Measurements from ENCODE around the gene ASCL2. TPM values are rescaled to one million over a fixed set of nuclear protein-coding genes. Genes with fewer than 3 reads are reported as not detected.

ASCL2 gene
- total RNA-seq, 2 donors from 2014 or later = 0.18 TPM; not detected in 1

GRCh38 chr11:2280208-2280607, 9.8 kb upstream of the ASCL2 start:
- no peak for ATAC-seq
- Mint-ChIP-seq H3K4me3 (no peak overlapping the region), H3K27me3 (peaks cover 25% of the 10 kb centered on the region), H3K27ac (no peak overlapping the region), H3K4me1 (peaks cover 2% of the 10 kb centered on the region), H3K36me3 (ENCODE audit: low read depth) (peaks cover 2% of the 10 kb centered on the region)
- DNase-seq = no peak
- peaks cover 5% of the 10 kb centered on the region for H3K9me3 ChIP-seq (ENCODE audit: control insufficient read depth, low read length, poor library complexity, severe bottlenecking)

DNA sequence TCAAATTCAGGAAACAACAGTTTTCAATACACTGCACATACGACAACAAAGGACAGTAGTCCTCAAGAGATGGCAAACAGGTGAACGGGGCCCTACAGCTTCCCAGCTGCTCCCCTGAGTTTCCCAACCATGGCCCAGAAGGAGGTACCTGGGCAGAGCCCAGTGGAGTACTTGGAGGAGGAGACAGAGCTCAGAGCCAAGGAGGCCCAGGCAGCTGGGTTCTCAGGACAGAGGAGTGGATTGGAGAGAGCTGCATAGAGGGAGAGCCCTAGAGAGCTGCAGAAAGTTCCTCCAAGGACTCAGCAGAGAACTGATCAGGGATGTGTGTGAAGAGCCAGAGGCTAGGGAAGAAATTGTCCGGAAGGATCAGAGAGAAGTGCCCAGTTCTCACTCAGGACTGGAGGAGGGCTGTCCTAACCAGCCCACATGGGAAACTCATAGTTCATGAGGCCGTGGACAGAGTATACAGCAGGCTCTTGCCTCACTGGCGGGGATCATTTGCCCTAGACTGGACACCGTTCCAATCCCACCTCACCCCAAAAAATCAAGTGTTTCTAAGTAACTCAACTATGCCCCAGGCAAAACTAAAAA, 7.6 kb upstream of the ASCL2 start:
- Mint-ChIP-seq H3K27me3 (peaks cover 37% of the 10 kb centered on the region), H3K4me3 (no peak overlapping the region), H3K36me3 (ENCODE audit: low read depth) (peaks cover 2% of the 10 kb centered on the region), H3K4me1 (peaks cover 2% of the 10 kb centered on the region), H3K27ac (no peak overlapping the region)
- DNase-seq = no peak
- no peak for ATAC-seq
- peaks cover 5% of the 10 kb centered on the region for H3K9me3 ChIP-seq (ENCODE audit: control insufficient read depth, low read length, poor library complexity, severe bottlenecking)

DNA sequence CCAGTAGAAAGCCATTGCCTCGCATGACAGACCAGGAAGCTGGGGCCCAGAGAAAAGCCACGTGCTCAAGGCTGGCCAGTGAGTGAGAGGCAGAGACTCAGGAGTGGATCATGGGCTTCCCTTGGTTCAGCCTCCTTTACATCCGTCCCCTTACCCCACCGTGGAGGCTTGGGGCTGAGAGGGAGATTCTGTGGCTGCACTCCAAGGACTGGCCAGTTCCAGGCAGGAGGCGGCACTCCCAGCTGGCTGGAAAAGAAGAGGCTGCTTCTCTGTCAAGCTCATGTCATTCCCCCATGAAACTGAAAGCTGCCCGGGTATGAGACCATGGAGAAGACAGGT, 6.6 kb upstream of the ASCL2 start:
- Mint-ChIP-seq H3K27me3 (peaks cover 44% of the 10 kb centered on the region), H3K36me3 (ENCODE audit: low read depth) (peaks cover 2% of the 10 kb centered on the region), H3K27ac (no peak overlapping the region), H3K4me1 (peaks cover 2% of the 10 kb centered on the region), H3K4me3 (no peak overlapping the region)
- no peak for ATAC-seq
- DNase-seq = no peak
- peaks cover 5% of the 10 kb centered on the region for H3K9me3 ChIP-seq (ENCODE audit: control insufficient read depth, low read length, poor library complexity, severe bottlenecking)

GRCh38 chr11:2276280-2277007, 6.1 kb upstream of the ASCL2 start:
- peak overlapping the region; percentile 12 for H3K4me3 Mint-ChIP-seq
- peaks cover 2% of the 10 kb centered on the region for H3K36me3 Mint-ChIP-seq (ENCODE audit: low read depth)
- peaks cover 2% of the 10 kb centered on the region for H3K4me1 Mint-ChIP-seq
- H3K9me3 ChIP-seq (ENCODE audit: control insufficient read depth, low read length, poor library complexity, severe bottlenecking) = peaks cover 5% of the 10 kb centered on the region
- ATAC-seq = no peak
- peaks cover 44% of the 10 kb centered on the region for H3K27me3 Mint-ChIP-seq
- DNase-seq = no peak
- H3K27ac Mint-ChIP-seq = no peak overlapping the region

DNA sequence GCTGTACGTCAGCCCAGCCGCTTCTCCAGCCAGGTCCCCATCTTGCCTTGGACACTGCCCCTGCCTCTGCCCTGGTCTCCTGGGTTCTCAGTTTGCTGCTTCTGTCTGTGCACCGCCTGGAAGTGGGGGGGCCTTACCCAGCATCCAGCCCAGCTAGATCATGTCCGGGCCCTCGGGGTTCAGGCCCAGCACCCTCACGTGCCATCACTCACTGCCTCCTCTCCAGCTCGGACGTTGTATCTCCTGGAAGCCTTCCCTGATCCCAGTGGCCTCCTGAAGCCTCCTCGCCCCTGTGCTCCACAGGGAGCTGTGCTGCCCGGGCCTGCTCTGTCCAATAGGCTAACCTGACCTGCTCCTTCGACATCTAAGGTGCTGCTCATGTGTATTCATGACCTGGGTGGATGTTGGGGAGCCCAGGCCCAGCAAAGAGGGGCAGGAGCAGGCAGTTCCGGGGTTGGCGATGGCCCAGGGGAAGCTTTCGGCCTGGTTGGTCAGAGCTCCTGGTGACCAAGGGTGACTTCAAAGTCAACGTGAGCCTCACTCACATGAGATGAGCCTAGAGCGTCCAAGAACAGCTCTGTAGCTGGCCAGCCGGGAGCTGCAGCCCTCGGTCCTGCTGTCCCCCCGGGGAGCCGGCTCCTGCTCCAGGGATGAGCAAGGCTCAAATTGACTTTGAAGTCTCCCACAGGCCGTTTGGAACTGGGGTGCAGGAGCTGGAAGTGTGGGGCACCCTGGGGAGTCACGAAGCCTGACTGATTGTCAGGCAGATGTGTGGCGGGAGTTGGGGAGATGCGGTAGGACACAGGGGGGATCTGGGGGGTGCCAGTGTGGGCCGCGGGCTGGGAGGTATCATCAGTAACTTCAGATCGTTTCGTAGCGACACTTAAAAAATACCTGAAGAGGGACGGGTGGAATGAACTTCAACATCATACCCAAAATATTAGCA, 5.2 kb upstream of the ASCL2 start:
- Mint-ChIP-seq H3K27ac (no peak overlapping the region), H3K36me3 (ENCODE audit: low read depth) (peaks cover 2% of the 10 kb centered on the region), H3K27me3 (peaks cover 44% of the 10 kb centered on the region), H3K4me1 (peaks cover 3% of the 10 kb centered on the region), H3K4me3 (no peak overlapping the region)
- no peak for ATAC-seq
- DNase-seq = no peak
- H3K9me3 ChIP-seq (ENCODE audit: control insufficient read depth, low read length, poor library complexity, severe bottlenecking) = peaks cover 5% of the 10 kb centered on the region

- Mint-ChIP-seq H3K4me3 (no peak overlapping the region), H3K4me1 (peaks cover 5% of the 10 kb centered on the region), H3K27me3 (peaks cover 44% of the 10 kb centered on the region), H3K36me3 (ENCODE audit: low read depth) (peaks cover 2% of the 10 kb centered on the region), H3K27ac (no peak overlapping the region)
- ATAC-seq = no peak
- H3K9me3 ChIP-seq (ENCODE audit: control insufficient read depth, low read length, poor library complexity, severe bottlenecking) = peaks cover 2% of the 10 kb centered on the region
- DNase-seq = no peak
Measured at GRCh38 chr11:2273771-2274170, 3.4 kb upstream of the ASCL2 start.

DNA sequence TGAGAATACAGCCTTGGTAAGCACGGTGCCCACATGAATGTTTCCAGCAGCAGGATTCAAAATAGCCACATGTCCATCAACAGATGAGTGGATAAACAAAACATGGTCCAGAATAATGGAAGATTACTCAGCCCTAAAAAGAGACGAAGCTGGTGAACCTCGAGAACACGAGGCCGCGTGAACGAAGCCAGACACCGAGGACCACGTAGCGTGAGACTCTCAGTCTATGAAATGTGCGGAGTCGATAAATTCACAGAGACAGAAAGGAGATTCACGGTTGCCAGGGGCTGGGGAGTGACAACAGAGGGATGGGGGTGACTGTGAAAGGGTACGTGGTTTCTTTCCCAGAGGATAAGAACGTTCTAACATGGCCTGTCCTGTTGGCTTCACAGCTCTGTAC, 2.9 kb upstream of the ASCL2 start:
- H3K36me3 Mint-ChIP-seq (ENCODE audit: low read depth) = peaks cover 2% of the 10 kb centered on the region
- no peaks in the 10 kb centered on the region for H3K9me3 ChIP-seq (ENCODE audit: control insufficient read depth, low read length, poor library complexity, severe bottlenecking)
- H3K4me3 Mint-ChIP-seq = no peak overlapping the region
- no peak for DNase-seq
- peaks cover 8% of the 10 kb centered on the region for H3K4me1 Mint-ChIP-seq
- H3K27me3 Mint-ChIP-seq = peaks cover 48% of the 10 kb centered on the region
- no peak for ATAC-seq
- H3K27ac Mint-ChIP-seq = no peak overlapping the region

DNA sequence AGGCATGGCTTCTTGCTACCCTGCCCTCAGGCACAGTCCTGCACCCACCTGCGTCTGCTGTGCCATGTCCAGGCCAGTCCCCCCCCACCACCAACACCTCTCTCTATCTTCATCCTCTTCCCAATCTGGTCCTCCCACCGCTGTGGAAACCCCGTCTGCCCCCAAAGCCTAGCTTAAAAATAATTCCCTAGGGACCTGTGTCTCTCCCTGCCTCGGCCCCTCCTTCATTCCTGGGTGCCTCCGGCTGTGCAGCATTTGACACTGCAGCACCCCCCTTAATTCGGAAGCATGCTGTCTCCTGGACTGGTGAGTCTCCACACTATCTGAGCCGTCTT, 2.5 kb upstream of the ASCL2 start:
- no peak for ATAC-seq
- Mint-ChIP-seq H3K36me3 (ENCODE audit: low read depth) (peaks cover under 1% of the 10 kb centered on the region), H3K27me3 (peaks cover 49% of the 10 kb centered on the region), H3K4me3 (no peak overlapping the region), H3K4me1 (peaks cover 8% of the 10 kb centered on the region), H3K27ac (no peak overlapping the region)
- no peak for DNase-seq
- H3K9me3 ChIP-seq (ENCODE audit: control insufficient read depth, low read length, poor library complexity, severe bottlenecking) = no peaks in the 10 kb centered on the region

DNA sequence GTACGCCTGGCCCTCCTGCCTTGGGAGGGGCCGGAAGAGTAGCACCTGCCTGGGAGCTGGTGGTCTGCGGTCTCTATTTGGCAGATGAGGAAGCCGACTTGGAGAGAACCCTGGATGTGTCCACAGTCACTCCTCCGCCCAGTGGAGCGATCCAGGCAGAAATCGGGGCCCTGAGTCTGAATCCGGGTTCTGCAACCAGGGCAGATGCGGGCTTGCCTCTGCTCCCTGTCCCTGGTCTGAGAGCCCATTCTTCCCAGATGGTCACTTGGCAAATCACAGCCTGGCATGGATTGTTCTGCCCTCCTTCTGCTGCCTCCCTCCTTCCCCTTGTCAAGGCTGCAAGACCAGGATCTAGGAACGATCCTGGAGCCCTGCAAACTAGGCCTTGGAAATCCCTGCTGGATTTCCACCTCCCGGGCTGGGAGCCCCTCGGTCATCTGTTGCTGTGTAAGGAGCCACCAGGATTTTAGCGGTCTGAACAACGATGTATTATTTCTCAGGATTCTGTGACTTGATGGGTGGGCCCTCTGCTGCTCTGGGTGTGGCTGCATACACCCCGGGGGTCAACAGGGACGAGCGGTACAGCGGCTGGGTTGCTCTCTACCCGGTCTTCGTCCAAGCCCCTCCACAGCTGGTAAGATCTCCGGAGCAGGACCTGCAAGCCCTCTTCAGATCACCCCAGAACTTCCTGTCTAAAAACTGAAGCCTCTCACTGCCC, 2.0 kb upstream of the ASCL2 start:
- Mint-ChIP-seq H3K36me3 (ENCODE audit: low read depth) (no peaks in the 10 kb centered on the region), H3K27ac (no peak overlapping the region), H3K27me3 (peaks cover 45% of the 10 kb centered on the region), H3K4me3 (peak overlapping the region; percentile 55), H3K4me1 (peaks cover 10% of the 10 kb centered on the region)
- no peak for DNase-seq
- H3K9me3 ChIP-seq (ENCODE audit: control insufficient read depth, low read length, poor library complexity, severe bottlenecking) = no peaks in the 10 kb centered on the region
- ATAC-seq = no peak

DNA sequence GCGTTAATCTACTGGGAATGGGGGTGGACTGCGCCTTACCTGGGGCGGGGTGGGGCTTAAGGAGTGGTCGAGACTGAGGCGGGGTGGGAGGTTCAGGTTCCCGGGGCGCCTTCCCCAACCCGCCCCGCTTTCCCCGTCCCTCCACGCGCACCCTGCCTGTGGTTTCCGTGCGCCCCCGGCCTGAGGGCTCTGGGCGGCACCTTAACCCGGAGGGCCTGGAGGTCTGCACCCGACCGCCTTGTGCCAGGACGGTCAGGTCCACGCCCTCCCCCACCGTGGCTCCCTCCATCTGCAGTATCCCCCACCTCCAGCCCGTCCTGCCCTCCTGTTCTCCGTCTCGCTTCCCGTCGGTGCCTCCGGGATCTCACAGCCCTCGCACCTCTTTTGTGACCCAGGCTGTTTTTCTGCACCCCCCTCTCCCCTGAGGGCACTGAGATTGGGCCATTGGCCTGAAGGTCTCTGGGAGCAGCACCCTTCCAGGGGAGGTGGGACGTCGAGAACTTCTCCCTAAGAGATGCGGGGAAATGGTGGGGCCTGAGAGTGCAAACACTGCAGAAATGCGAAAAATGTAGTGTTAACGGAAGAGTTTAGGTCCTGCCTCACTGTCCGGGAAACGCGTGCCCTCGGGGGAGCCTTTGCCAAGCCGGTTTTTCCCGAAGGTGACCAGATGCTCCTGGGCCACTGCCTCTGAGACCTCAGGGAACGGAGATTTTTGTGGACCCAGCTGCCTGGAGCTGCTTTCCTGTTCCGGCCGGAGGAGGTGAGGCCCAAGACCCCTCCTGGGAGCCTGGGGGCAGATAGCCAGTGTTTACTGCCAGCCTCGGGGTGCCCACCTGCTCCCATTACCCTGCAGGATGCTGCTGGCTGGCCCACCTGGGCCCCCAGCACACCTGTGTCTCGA, 1.2 kb upstream of the ASCL2 start:
- DNase-seq = no peak
- Mint-ChIP-seq H3K4me3 (peak overlapping the region; percentile 53), H3K27me3 (peaks cover 38% of the 10 kb centered on the region), H3K27ac (no peak overlapping the region), H3K4me1 (peaks cover 8% of the 10 kb centered on the region), H3K36me3 (ENCODE audit: low read depth) (no peaks in the 10 kb centered on the region)
- ATAC-seq = no peak
- no peaks in the 10 kb centered on the region for H3K9me3 ChIP-seq (ENCODE audit: control insufficient read depth, low read length, poor library complexity, severe bottlenecking)

DNA sequence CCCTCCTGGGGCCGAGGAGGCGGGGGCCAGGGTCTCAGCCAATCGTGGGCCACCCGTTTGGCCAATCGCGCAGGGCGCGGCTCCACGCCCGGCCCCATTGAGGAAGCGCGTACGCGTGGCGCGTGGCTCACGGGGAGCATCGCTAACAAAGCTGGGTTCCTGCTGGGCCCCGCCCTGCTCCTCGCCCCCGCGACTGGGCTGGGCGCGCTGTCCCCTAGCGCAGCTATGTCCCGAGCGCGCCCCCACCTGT, 614 bp upstream of the ASCL2 start:
- Mint-ChIP-seq H3K27ac (no peak overlapping the region), H3K27me3 (peaks cover 36% of the 10 kb centered on the region), H3K4me3 (no peak overlapping the region), H3K4me1 (peaks cover 13% of the 10 kb centered on the region), H3K36me3 (ENCODE audit: low read depth) (no peaks in the 10 kb centered on the region)
- DNase-seq (no peak), ATAC-seq (peak; percentile 71)
- no peaks in the 10 kb centered on the region for H3K9me3 ChIP-seq (ENCODE audit: control insufficient read depth, low read length, poor library complexity, severe bottlenecking)

- Mint-ChIP-seq H3K4me1 (peaks cover 21% of the 10 kb centered on the region), H3K4me3 (peak overlapping the region; percentile 71), H3K27me3 (peaks cover 28% of the 10 kb centered on the region), H3K36me3 (ENCODE audit: low read depth) (no peaks in the 10 kb centered on the region), H3K27ac (no peak overlapping the region)
- ATAC-seq = peak; percentile 71
- peak in 1 of 3 donors; percentile 21 for DNase-seq
- H3K9me3 ChIP-seq (ENCODE audit: control insufficient read depth, low read length, poor library complexity, severe bottlenecking) = no peaks in the 10 kb centered on the region
Measured at GRCh38 chr11:2269601-2270321, 627 bp downstream of the ASCL2 start.
